ENCODE results near the gene TBC1D16.

The TBC1D16 gene

DNA sequence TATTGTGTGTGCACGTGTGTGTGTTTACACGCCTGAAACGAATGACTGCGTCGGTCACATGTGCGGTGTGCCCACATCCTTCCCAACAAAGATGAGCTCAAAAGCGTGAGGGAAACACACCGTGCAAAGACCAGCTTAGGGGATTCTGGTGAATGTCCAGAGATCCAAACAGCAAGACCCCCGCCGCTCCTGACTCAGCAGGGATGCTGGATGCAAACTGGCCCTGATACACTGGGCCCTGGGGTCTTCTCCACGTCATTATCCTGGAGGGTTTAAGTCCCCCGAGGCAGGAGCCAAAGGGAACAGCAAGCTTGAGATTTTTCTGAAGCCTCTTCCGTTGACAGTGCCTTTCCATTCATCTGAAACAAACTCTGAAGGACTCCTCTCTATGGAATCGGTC, 59.2 kb downstream of the TBC1D16 start:
- H3K4me3 ChIP-seq (ENCODE audit: control insufficient read depth, low read depth, low read length), result no peak overlapping the region
- no peak for TF ChIP-seq CTCF (conservative IDR thresholded peaks at IDR 0.05; ENCODE audit: control insufficient read depth, insufficient read depth, low read depth, low read length)
- DNase-seq (ENCODE audit: low read depth), result no peak

- DNase-seq (ENCODE audit: low read depth), result no peak
- H3K4me3 ChIP-seq (ENCODE audit: control insufficient read depth, low read depth, low read length), result no peak overlapping the region
- TF ChIP-seq CTCF (conservative IDR thresholded peaks at IDR 0.05; ENCODE audit: control insufficient read depth, insufficient read depth, low read depth, low read length), result no peak
These were observed 60.1 kb downstream of the TBC1D16 start for GRCh38 chr17:79975498-79976134.

DNA sequence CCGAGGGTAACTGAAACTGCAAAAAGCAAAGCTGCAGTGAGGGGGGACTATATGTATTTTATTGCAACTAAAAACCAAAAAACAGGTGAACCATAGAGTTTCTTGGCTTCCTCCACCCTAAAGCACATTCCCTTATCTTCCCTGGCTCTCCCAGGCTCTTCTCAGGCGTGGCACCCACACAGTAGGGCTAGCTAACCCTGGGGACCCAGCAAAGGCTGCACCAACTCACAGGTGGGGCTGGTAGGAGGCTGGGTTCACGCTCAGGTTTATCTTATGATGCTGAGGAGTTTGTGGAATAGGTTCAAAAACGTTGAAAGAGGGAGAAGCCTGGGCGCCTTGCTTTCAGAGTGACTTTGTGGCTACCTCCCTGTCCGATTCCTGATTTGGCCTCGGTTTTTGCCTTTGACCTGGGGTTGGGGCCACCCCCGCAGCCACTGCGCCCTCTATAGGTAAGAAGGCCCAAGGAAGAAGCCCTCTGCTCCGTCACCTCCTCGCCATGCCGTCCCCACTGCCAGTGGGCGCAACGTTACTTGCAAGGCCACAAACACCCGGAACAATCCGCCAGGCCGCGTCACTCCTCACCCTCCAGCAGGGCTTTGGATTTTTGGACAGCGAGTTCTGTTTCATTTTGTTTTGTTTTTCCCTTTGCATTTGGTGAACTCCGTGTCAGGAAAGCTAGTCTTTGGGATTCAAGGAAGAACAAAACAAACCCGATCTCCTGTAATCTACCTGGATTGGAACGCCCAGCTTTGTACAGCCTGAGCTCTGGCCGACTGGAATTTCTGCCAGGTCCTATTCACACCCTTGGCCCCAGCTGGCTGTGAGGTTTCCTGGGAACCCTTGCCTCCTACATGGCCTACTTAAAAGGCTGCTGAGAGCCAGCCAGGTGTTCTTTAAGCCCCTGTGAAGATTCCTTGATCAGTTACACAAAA, 60.8 kb downstream of the TBC1D16 start:
- no peak overlapping the region for H3K4me3 ChIP-seq (ENCODE audit: control insufficient read depth, low read depth, low read length)
- TF ChIP-seq CTCF (conservative IDR thresholded peaks at IDR 0.05; ENCODE audit: control insufficient read depth, insufficient read depth, low read depth, low read length), result peak; percentile 6
- no peak for DNase-seq (ENCODE audit: low read depth)

GRCh38 chr17:79971651-79972050, 64.0 kb downstream of the TBC1D16 start:
- no peak overlapping the region for H3K4me3 ChIP-seq (ENCODE audit: control insufficient read depth, low read depth, low read length)
- TF ChIP-seq CTCF (conservative IDR thresholded peaks at IDR 0.05; ENCODE audit: control insufficient read depth, insufficient read depth, low read depth, low read length), result no peak
- DNase-seq (ENCODE audit: low read depth), result no peak

DNA sequence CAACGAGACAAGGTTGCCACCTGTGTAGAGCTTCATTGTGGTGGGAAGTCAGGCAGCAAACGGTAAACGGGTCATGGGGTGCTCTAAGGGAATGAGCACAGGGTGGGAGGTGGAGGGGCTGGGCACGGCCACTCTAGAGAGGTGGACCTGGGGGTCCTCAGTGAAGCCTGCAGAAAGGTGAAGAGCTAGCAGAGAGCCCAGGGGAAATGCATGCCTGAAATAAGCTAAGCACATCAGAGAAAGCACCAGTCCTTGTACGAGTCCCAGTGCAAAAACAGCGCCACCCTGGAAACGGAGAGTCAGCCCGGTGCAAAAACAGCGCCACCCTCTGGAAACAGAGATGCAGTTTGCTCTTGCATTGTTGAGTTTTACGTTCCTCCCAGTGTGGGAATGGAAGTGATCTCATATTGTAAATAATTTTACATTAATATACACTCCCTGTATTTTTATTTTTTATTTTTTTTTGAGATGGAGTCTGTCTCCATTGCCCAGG, 65.0 kb downstream of the TBC1D16 start:
- H3K4me3 ChIP-seq (ENCODE audit: control insufficient read depth, low read depth, low read length), result no peak overlapping the region
- TF ChIP-seq CTCF (conservative IDR thresholded peaks at IDR 0.05; ENCODE audit: control insufficient read depth, insufficient read depth, low read depth, low read length), result peak; percentile 35
- peak; percentile 33 for DNase-seq (ENCODE audit: low read depth)

DNA sequence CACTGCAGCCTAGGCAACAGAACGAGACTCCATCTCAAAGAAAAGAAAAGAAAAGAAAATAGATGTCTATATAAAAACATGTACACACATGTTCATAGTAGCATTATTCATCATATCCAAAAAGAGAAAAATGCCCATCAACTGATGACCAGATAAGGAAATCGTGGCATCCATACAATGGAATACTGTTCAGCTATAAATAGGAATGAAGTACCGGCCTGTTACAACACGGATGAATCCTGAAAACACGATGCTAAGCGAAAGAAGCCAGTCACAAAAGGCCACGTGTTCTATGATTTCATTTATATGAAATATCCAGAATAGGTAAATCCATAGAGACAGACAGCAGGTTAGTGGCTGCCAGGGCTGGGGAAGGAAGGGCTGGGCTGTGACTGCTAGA, 65.8 kb downstream of the TBC1D16 start:
- H3K4me3 ChIP-seq (ENCODE audit: control insufficient read depth, low read depth, low read length), result no peak overlapping the region
- no peak for DNase-seq (ENCODE audit: low read depth)
- no peak for TF ChIP-seq CTCF (conservative IDR thresholded peaks at IDR 0.05; ENCODE audit: control insufficient read depth, insufficient read depth, low read depth, low read length)

Measured in fibroblast of mammary gland (primary cell).